ENCODE results near the gene RPL35A.
"Not testable (repeated sequence)": the region's sequence is repeated elsewhere in the genome, so short reads cannot be mapped to it uniquely, and the experiment has no call there.

Gene RPL35A

GRCh38 chr3:197912741-197913476 lies 37.1 kb upstream of the RPL35A start:
- H3K4me3 ChIP-seq, result no peak overlapping the region
- no peak for DNase-seq (ENCODE audit: low spot score)
- TF ChIP-seq, protein P1, sequence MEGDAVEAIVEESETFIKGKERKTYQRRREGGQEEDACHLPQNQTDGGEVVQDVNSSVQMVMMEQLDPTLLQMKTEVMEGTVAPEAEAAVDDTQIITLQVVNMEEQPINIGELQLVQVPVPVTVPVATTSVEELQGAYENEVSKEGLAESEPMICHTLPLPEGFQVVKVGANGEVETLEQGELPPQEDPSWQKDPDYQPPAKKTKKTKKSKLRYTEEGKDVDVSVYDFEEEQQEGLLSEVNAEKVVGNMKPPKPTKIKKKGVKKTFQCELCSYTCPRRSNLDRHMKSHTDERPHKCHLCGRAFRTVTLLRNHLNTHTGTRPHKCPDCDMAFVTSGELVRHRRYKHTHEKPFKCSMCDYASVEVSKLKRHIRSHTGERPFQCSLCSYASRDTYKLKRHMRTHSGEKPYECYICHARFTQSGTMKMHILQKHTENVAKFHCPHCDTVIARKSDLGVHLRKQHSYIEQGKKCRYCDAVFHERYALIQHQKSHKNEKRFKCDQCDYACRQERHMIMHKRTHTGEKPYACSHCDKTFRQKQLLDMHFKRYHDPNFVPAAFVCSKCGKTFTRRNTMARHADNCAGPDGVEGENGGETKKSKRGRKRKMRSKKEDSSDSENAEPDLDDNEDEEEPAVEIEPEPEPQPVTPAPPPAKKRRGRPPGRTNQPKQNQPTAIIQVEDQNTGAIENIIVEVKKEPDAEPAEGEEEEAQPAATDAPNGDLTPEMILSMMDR (IDR thresholded peaks at IDR 0.05), result no peak

DNA sequence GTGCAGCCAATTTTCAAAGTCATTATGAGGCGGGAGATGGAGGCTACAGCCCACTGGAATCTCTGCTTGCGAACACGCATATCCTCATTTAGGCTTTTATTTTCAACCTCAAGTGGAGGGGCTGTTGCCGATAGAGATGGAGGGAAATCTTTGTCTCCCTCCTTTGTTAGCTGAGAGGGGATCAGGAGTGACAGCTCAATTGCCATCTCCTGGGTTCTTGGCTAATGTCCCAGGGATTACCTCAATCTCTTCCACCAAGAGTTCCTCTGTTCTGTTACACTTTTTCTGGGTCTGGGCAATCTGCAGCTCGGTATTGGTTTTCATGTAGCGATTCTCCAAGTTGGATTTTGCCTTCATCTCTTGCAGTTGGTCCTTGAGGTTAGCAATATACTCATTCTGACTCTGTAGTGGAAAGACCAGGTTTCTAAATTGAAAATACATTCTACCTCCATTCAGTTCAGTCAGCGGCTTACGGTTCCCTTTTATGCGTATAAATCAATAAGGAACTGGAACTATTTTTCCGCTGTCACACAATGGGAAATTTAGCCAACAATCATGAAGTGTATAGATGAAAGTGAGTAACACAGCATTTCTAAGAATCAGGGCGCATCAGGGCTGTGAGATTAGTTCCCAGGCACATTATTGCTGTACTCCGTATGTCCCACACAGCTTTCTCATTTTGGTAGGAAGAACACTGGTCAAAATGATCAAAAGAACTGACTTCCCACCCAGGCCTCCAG lies 36.2 kb upstream of the RPL35A start:
- H3K27ac ChIP-seq, result no peak overlapping the region
- DNase-seq (ENCODE audit: low spot score), result no peak
- no peak overlapping the region for H3K4me3 ChIP-seq
- TF ChIP-seq, protein P1 (IDR thresholded peaks at IDR 0.05), result no peak

More at GRCh38 chr3:197912741-197913476, 37.1 kb upstream of the RPL35A start:
- H3K27ac ChIP-seq, result no peak overlapping the region

DNA sequence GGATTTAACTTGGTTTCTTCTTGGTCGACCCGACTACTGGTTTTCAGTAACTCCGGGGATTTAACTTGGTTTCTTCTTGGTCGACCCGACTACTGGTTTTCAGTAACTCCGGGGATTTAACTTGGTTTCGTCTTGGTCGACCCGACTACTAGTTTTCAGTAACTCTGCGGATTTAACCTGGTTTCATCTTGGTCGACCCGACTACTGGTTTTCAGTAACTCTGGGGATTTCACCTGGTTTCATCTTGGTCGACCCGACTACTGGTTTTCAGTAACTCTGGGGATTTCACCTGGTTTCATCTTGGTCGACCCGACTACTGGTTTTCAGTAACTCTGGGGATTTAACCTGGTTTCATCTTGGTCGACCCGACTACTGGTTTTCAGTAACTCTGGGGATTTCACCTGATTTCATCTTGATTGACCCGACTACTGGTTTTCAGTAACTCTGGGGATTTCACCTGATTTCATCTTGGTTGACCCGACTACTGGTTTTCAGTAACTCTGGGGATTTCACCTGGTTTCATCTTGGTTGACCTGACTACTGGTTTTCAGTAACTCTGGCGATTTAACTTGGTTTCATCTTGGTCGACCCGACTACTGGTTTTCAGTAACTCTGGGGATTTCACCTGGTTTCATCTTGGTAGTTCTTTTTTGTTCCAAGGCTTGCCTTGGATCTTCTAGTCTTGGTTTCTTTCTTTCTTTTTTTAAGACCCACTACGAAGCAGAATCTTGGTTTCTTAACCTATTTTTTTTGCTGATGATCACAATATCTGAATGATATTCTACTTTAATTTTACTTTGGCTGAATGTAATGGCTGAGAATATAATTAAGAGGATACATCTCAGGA lies 28.3 kb upstream of the RPL35A start:
- not testable (repeated sequence) for H3K4me3 ChIP-seq; DNase-seq (ENCODE audit: low spot score); H3K27ac ChIP-seq

DNA sequence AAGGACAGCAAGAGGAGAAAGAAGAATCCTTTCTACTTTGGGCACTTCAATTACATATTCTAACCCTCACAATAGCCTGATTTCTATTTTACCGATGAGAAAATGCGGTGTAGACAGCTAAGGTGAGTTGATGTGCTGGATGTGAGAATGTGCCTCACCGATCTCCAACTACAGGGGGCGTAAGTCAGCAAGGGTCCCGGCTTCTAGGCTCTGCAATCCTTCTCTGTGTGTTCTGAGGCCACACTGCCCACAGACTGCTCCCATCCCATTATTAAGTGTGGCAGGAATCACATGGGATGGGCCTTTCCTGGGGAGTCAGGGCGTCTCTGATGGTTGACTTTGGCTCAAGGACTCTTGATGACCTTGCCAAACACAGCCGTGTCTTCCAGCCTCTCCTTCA lies 23.6 kb upstream of the RPL35A start:
- TF ChIP-seq, protein P1 (IDR thresholded peaks at IDR 0.05), result no peak
- no peak overlapping the region for H3K4me3 ChIP-seq
- DNase-seq (ENCODE audit: low spot score), result no peak
- no peak overlapping the region for H3K27ac ChIP-seq

- H3K4me3 ChIP-seq; H3K27ac ChIP-seq; DNase-seq (ENCODE audit: low spot score): not testable (repeated sequence)
Observed at GRCh38 chr3:197927578-197927977, 22.4 kb upstream of the RPL35A start.

DNA sequence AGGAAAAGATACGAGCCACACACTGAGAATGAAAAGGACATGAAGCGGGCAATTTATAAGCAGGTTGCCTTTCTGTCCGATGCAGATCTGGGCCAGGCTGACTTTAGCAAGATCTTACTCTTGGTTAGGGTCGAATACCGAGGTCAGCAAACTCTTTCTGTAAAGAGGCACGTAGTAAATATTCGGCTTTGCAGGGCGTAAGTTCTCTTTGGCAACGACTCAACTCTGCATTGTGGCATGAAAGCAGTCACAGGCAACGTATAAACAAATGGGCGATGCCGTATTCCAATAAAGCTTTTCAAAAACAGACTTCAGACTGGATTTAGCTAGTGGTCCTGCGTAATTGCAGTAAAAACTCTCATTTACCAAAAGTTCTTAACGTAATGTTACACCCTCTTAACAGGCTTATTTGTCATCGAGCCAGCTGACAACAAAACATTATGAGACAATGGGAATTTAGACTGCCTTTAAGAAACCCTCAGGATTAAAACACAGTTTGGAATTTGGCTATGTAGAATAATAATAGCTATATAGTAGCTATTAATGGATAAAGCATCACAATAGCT lies 13.1 kb upstream of the RPL35A start:
- TF ChIP-seq, protein P1 (IDR thresholded peaks at IDR 0.05), result no peak
- H3K27ac ChIP-seq, result no peak overlapping the region
- no peak for DNase-seq (ENCODE audit: low spot score)
- H3K4me3 ChIP-seq, result no peak overlapping the region

DNA sequence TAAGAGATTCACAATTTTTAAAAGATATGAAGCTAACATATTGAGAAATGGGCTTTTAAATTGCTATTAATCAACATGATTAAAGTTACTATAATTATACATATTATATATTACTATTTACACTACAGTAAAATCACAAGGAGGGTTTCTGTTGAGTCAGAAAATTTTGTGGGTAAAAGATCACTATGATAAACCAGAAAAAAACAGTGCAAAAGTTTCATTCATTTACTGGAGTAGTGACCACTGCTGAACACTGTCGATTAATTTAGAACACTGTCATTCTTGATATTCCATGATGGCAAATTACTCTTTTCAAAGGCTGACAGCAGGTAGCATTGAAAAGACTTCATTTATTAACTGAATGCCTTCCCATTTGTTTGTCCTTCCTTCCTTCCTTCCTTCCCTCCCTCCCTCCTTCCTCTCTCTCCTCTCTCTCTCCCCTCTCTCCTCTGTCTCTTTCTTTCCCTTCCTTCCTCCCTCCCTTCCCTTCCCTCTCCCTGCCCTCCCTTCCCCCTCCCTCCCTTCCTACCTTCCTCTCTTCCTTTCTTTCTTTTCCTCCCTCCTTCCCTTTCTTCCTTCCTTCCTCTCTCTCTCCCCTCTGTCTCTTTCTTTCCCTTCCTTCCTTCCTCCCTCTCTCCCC lies 9.1 kb upstream of the RPL35A start:
- DNase-seq (ENCODE audit: low spot score), result no peak
- TF ChIP-seq, protein P1 (IDR thresholded peaks at IDR 0.05), result no peak
- no peak overlapping the region for H3K27ac ChIP-seq
- no peak overlapping the region for H3K4me3 ChIP-seq
